Loucy (cell line): ENCODE data around the gene TOP3B.

ENCODE experiments used
- H2AFZ ChIP-seq: fragments of 200-600 bp; sonication (generic); 2 replicates; pipeline ENCODE4 v1.6.0; 2016; ENCODE audit warnings: antibody characterized with exemption, mild to moderate bottlenecking, low read length, moderate library complexity
- H3F3A ChIP-seq: fragments of 200-600 bp; 2 replicates; pipeline ENCODE4 v1.6.0; 2016; ENCODE audit warnings: antibody characterized with exemption, low read depth, mild to moderate bottlenecking
- H3K27me3 ChIP-seq: fragments of 200-600 bp; sonication (generic); 2 replicates; pipeline ENCODE4 v1.6.1; 2014; ENCODE audit warnings: low read length, mild to moderate bottlenecking; ENCODE audit not compliant: insufficient read depth, poor library complexity, severe bottlenecking
- H3K36me3 ChIP-seq: fragments of 200-600 bp; sonication (generic); 2 replicates; pipeline ENCODE4 v1.6.1; 2016; ENCODE audit warnings: low read length; ENCODE audit not compliant: insufficient read depth
- H3K4me1 ChIP-seq: fragments of 200-600 bp; sonication (generic); 2 replicates; pipeline ENCODE4 v1.5.1; 2014; ENCODE audit warnings: low read length, mild to moderate bottlenecking; ENCODE audit not compliant: insufficient read depth, poor library complexity, severe bottlenecking
- H3K4me2 ChIP-seq: fragments of 200-600 bp; sonication (generic); 2 replicates; pipeline ENCODE4 v1.6.0; 2014; ENCODE audit warnings: antibody characterized with exemption, low read length, low read depth, mild to moderate bottlenecking; ENCODE audit not compliant: poor library complexity, severe bottlenecking
- H3K4me3 ChIP-seq: fragments of 200-600 bp; sonication (generic); 2 replicates; pipeline ENCODE4 v1.5.1; 2014; ENCODE audit warnings: low read length, mild to moderate bottlenecking, mixed read lengths; ENCODE audit not compliant: poor library complexity, severe bottlenecking
- H3K79me2 ChIP-seq: fragments of 200-600 bp; sonication (generic); 2 replicates; pipeline ENCODE4 v1.6.1; 2014; ENCODE audit warnings: low read length; ENCODE audit not compliant: insufficient read depth
- H3K9ac ChIP-seq: fragments of 200-600 bp; sonication (generic); 2 replicates; pipeline ENCODE4 v1.6.0; 2014; ENCODE audit warnings: mild to moderate bottlenecking, low read depth, low read length, moderate library complexity; ENCODE audit not compliant: poor library complexity, severe bottlenecking
- H3K9me2 ChIP-seq: fragments of 200-600 bp; sonication (generic); replicated peaks from 2 replicates; pipeline ENCODE4 v1.6.1; 2016; ENCODE audit warnings: low read depth, low read length, mixed read lengths
- H3K9me3 ChIP-seq: fragments of 200-600 bp; sonication (generic); 2 replicates; pipeline ENCODE4 v1.6.1; 2014; ENCODE audit warnings: mild to moderate bottlenecking, antibody characterized with exemption, low read length, low read depth; ENCODE audit not compliant: insufficient read depth
- H4K20me1 ChIP-seq: fragments of 200-600 bp; sonication (generic); 2 replicates; pipeline ENCODE4 v1.6.0; 2014; ENCODE audit warnings: antibody characterized with exemption, low read length, mild to moderate bottlenecking; ENCODE audit not compliant: insufficient read depth, poor library complexity, severe bottlenecking
- EZH2phosphoT487 ChIP-seq: fragments of 200-600 bp; IDR thresholded peaks from 2 replicates; pipeline ENCODE4 v1.6.1; 2018; ENCODE audit warnings: antibody characterized with exemption, mild to moderate bottlenecking, moderate library complexity, borderline replicate concordance
- TF ChIP-seq, protein P1 (sequence below): fragments of 200-600 bp; sonication (generic); conservative IDR thresholded peaks from 2 replicates; pipeline ENCODE4 v1.5.1; 2014; ENCODE audit warnings: mild to moderate bottlenecking, antibody characterized with exemption, low read length

TOP3B gene

DNA sequence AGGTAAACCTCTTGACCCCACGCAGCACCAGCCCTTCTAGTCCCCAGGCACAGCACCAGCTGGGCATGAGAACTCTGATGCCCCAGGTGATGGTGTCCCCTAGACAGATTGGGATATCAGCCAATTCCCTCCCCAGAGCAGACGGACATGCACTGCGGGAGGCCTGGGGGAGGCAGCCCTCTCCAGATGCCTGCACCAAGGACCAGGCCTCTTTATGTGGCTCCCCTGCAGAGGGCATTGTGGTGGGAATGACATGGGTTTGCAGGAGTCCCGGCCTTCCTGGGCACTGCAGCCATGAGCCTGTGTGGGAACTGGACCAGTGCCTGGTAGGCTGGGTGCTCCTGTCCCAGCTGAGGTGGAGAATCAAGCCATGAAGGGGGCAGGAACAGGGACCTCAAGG lies 55.9 kb downstream of the TOP3B start:
- TF ChIP-seq, protein P1, sequence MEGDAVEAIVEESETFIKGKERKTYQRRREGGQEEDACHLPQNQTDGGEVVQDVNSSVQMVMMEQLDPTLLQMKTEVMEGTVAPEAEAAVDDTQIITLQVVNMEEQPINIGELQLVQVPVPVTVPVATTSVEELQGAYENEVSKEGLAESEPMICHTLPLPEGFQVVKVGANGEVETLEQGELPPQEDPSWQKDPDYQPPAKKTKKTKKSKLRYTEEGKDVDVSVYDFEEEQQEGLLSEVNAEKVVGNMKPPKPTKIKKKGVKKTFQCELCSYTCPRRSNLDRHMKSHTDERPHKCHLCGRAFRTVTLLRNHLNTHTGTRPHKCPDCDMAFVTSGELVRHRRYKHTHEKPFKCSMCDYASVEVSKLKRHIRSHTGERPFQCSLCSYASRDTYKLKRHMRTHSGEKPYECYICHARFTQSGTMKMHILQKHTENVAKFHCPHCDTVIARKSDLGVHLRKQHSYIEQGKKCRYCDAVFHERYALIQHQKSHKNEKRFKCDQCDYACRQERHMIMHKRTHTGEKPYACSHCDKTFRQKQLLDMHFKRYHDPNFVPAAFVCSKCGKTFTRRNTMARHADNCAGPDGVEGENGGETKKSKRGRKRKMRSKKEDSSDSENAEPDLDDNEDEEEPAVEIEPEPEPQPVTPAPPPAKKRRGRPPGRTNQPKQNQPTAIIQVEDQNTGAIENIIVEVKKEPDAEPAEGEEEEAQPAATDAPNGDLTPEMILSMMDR, result no peak
- TF ChIP-seq EZH2phosphoT487, result no peak

DNA sequence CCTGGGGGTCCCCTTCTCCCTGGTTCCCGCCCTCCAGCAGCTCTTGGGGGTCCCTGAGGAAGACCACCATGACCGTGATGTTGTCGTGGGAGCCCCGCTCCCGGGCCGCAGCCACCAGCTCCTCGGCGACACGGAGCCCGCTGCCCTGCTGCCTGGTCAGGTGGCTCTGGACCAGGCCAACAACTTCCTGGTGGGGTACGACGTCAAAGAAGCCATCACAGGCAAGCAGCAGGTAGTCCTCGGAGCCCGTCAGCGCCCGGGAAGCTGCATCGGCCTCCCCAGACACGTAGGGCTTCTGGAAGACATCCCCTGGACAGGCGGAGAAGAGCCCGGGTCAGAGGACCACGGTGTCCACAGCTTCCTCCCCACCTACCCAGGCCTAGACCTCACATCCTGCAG lies 59.4 kb downstream of the TOP3B start:
- Histone ChIP-seq H3K4me3 (no peak overlapping the region), H3K36me3 (no peaks in the 10 kb centered on the region; the same call in 1 of the 2 replicates), H3K4me2 (no peak overlapping the region), H3K9ac (no peak overlapping the region), H3K9me3 (no peaks in the 10 kb centered on the region), H3K79me2 (no peaks in the 10 kb centered on the region), H4K20me1 (no peaks in the 10 kb centered on the region), H3K27me3 (no peaks in the 10 kb centered on the region), H3F3A (no peaks in the 10 kb centered on the region), H3K4me1 (no peaks in the 10 kb centered on the region), H2AFZ (no peak overlapping the region), H3K9me2 (no peaks in the 10 kb centered on the region)
- TF ChIP-seq EZH2phosphoT487, result no peak
- TF ChIP-seq, protein P1, result no peak

More for the DNA sequence above, 55.9 kb downstream of the TOP3B start:
- Histone ChIP-seq H3K4me2 (no peak overlapping the region), H3K9ac (no peak overlapping the region), H3K4me3 (no peak overlapping the region), H3K27me3 (no peaks in the 10 kb centered on the region), H3K9me3 (no peaks in the 10 kb centered on the region), H3K79me2 (no peaks in the 10 kb centered on the region), H4K20me1 (no peaks in the 10 kb centered on the region), H3K4me1 (peaks cover 16% of the 10 kb centered on the region), H3F3A (0 out of 2 replicates have a peak, but pooled peaks cover 2% of the 10 kb centered on the region), H3K36me3 (peaks cover 22% of the 10 kb centered on the region; the same call in 1 of the 2 replicates), H2AFZ (no peak overlapping the region), H3K9me2 (no peaks in the 10 kb centered on the region)

DNA sequence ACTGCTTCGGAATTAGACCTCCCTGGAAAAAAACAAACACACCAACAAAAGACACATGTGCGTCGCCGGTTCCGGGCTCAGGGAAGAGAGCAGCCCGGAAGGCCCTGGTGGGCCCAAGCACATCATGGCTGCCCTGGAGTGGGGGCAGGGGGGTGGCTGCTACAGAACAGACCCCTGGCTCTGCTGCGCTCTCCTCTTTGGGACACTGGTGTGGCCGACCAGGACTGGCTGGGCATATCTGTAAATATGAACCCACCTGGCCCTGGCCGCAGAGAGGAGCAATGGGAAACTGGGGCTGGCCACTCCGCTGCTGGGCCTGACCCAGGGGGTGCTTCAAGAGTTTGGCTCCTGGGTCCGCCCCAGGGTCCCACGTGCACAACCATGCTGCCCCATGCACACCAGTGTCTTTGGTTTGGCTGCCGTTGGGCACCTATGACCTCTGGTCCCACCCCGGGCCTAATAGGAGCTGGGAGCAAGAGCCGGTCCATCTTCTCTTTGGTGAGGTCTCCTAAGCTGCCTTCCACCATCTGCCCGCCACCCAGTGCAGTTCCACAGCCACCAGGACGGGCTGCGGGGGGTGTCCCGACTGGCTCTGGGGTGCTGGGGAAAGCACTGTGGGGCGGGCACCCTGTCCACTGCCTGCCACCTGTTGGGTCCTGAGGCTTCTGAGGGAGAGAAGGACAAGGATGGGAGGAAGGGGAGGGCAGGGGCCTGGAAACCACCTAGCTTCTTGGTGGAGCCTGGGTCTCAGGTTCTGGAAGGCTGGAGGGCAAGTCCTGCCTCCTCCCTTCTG lies 60.0 kb downstream of the TOP3B start:
- TF ChIP-seq, protein P1, result no peak
- no peak for TF ChIP-seq EZH2phosphoT487
- H3K9me3 ChIP-seq, result no peaks in the 10 kb centered on the region

More for the DNA sequence above, 60.0 kb downstream of the TOP3B start:
- Histone ChIP-seq H3K36me3 (no peaks in the 10 kb centered on the region; the same call in 1 of the 2 replicates), H3F3A (no peaks in the 10 kb centered on the region), H4K20me1 (no peaks in the 10 kb centered on the region), H3K4me2 (no peak overlapping the region), H2AFZ (no peak overlapping the region), H3K4me1 (no peaks in the 10 kb centered on the region), H3K79me2 (no peaks in the 10 kb centered on the region), H3K9me2 (no peaks in the 10 kb centered on the region), H3K9ac (no peak overlapping the region), H3K4me3 (no peak overlapping the region), H3K27me3 (no peaks in the 10 kb centered on the region)
